Smooth muscle cell (in vitro differentiated cells): ENCODE results near the gene DOCK9. TPM values are rescaled to one million over a fixed set of nuclear protein-coding genes. Genes with fewer than 3 reads are reported as not detected.

Experiments used
- DNase-seq: peaks from one replicate; lab custom pipeline; 2025; ENCODE audit not compliant: unreplicated experiment; lab: John Stamatoyannopoulos, UW
- H2AFZ ChIP-seq: fragments of 200-600 bp; sonication (generic); 2 replicates; pipeline ENCODE4 v1.6.0; 2016; ENCODE audit warnings: antibody characterized with exemption, low read depth, mild to moderate bottlenecking
- H3F3A ChIP-seq: fragments of 200-600 bp; sonication (generic); 2 replicates; pipeline ENCODE4 v1.6.0; 2017; ENCODE audit warnings: antibody characterized with exemption, low read depth
- H3K27ac ChIP-seq: fragments of 200-600 bp; sonication (generic); 2 replicates; pipeline ENCODE4 v1.5.1; 2016; ENCODE audit warnings: low read depth, mild to moderate bottlenecking
- H3K27me3 ChIP-seq: fragments of 200-600 bp; sonication (generic); 2 replicates; pipeline ENCODE4 v1.6.1; 2016; ENCODE audit warnings: low read depth, mild to moderate bottlenecking
- H3K36me3 ChIP-seq: fragments of 200-600 bp; sonication (generic); 2 replicates; pipeline ENCODE4 v1.5.1; 2016; ENCODE audit warnings: low read depth
- H3K4me1 ChIP-seq: fragments of 200-600 bp; sonication (generic); 2 replicates; pipeline ENCODE4 v1.5.1; 2016; ENCODE audit warnings: low read depth
- H3K4me2 ChIP-seq: fragments of 200-600 bp; sonication (generic); 2 replicates; pipeline ENCODE4 v1.6.0; 2016; ENCODE audit warnings: mild to moderate bottlenecking
- H3K4me3 ChIP-seq: fragments of 200-600 bp; sonication (generic); 2 replicates; pipeline ENCODE4 v1.5.1; 2016; ENCODE audit warnings: mild to moderate bottlenecking
- H3K79me2 ChIP-seq: fragments of 200-600 bp; sonication (generic); 2 replicates; pipeline ENCODE4 v1.6.0; 2016; ENCODE audit warnings: low read depth, mild to moderate bottlenecking
- H3K9ac ChIP-seq: fragments of 200-600 bp; sonication (generic); 2 replicates; pipeline ENCODE4 v1.6.0; 2016; ENCODE audit warnings: low read depth
- H3K9me3 ChIP-seq: fragments of 200-600 bp; sonication (generic); replicated peaks from 2 replicates; pipeline ENCODE4 v1.5.1; 2016; ENCODE audit warnings: low read depth
- H4K20me1 ChIP-seq: fragments of 200-600 bp; sonication (generic); 2 replicates; pipeline ENCODE4 v1.6.0; 2016; ENCODE audit warnings: low read depth
- WGBS: methylation state at CpG from one replicate; pipeline ENCODE4 v1.1.7; 2016; ENCODE audit warnings: low lambda C conversion rate; 5-methylcytosine and 5-hydroxymethylcytosine counted together
- polyA plus RNA-seq: library from polyadenylated mRNA; unstranded; fragments of >200 nt; fragmentation: Nextera tagmentation; extraction: Ambion mirVana; gene quantifications from 2 replicates; pipeline ENCODE4 v1.2.1, GENCODE V29; 2016
- total RNA-seq: library from RNA; depleted of rRNA; stranded (reverse); fragments of >200 nt; gene quantifications from 2 replicates; pipeline ENCODE4 v1.2.3, GENCODE V29; 2014
- TF ChIP-seq, protein P1 (sequence below): fragments of 200-600 bp; sonication (generic); IDR thresholded peaks from 2 replicates; pipeline ENCODE4 v1.5.1; 2017; ENCODE audit warnings: borderline replicate concordance, mild to moderate bottlenecking, antibody characterized with exemption; ENCODE audit not compliant: insufficient read depth, poor library complexity, severe bottlenecking

The DOCK9 gene
- total and polyA plus RNA-seq, 2 experiments from 2014 or later: 5.7 to 25.1 TPM

- H3K36me3 ChIP-seq: no peaks in the 10 kb centered on the region
- no peak overlapping the region for H3K4me2 ChIP-seq
- H3K9ac ChIP-seq: no peak overlapping the region
- no peaks in the 10 kb centered on the region for H4K20me1 ChIP-seq
- no peaks in the 10 kb centered on the region for H3K27me3 ChIP-seq
- no peaks in the 10 kb centered on the region for H3F3A ChIP-seq
- TF ChIP-seq, protein P1, sequence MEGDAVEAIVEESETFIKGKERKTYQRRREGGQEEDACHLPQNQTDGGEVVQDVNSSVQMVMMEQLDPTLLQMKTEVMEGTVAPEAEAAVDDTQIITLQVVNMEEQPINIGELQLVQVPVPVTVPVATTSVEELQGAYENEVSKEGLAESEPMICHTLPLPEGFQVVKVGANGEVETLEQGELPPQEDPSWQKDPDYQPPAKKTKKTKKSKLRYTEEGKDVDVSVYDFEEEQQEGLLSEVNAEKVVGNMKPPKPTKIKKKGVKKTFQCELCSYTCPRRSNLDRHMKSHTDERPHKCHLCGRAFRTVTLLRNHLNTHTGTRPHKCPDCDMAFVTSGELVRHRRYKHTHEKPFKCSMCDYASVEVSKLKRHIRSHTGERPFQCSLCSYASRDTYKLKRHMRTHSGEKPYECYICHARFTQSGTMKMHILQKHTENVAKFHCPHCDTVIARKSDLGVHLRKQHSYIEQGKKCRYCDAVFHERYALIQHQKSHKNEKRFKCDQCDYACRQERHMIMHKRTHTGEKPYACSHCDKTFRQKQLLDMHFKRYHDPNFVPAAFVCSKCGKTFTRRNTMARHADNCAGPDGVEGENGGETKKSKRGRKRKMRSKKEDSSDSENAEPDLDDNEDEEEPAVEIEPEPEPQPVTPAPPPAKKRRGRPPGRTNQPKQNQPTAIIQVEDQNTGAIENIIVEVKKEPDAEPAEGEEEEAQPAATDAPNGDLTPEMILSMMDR: no peak
- 96% methylated on average over 4 of the region's 4 CpGs for WGBS
- peaks cover 8% of the 10 kb centered on the region for H3K4me1 ChIP-seq
- no peak overlapping the region for H3K4me3 ChIP-seq
- H3K9me3 ChIP-seq: no peaks in the 10 kb centered on the region
- no peak overlapping the region for H3K27ac ChIP-seq
- no peak for DNase-seq
- no peak overlapping the region for H2AFZ ChIP-seq
- no peaks in the 10 kb centered on the region for H3K79me2 ChIP-seq
These were observed 59.1 kb downstream of the DOCK9 start for GRCh38 chr13:98918771-98919170.

- Histone ChIP-seq H4K20me1 (no peaks in the 10 kb centered on the region), H3K4me1 (no peaks in the 10 kb centered on the region), H3K9me3 (no peaks in the 10 kb centered on the region), H3F3A (no peaks in the 10 kb centered on the region), H3K27me3 (no peaks in the 10 kb centered on the region), H3K27ac (no peak overlapping the region), H3K4me2 (no peak overlapping the region), H3K79me2 (no peaks in the 10 kb centered on the region), H3K4me3 (no peak overlapping the region), H2AFZ (no peak overlapping the region), H3K9ac (no peak overlapping the region), H3K36me3 (no peaks in the 10 kb centered on the region)
- TF ChIP-seq, protein P1: no peak
- no peak for DNase-seq
- 88% methylated on average over 1 of the region's 1 CpG for WGBS
These were observed 60.7 kb downstream of the DOCK9 start for GRCh38 chr13:98917116-98917515.

- no peak overlapping the region for H3K4me3 ChIP-seq
- no peaks in the 10 kb centered on the region for H3F3A ChIP-seq
- no peaks in the 10 kb centered on the region for H3K27me3 ChIP-seq
- H3K4me2 ChIP-seq: no peak overlapping the region
- no peak overlapping the region for H2AFZ ChIP-seq
- WGBS: 100% methylated on average over 1 of the region's 1 CpG
- H3K27ac ChIP-seq: no peak overlapping the region
- DNase-seq: no peak
- H3K9ac ChIP-seq: no peak overlapping the region
- H4K20me1 ChIP-seq: no peaks in the 10 kb centered on the region
- H3K9me3 ChIP-seq: no peaks in the 10 kb centered on the region
- H3K4me1 ChIP-seq: no peaks in the 10 kb centered on the region
- TF ChIP-seq, protein P1: no peak
- no peaks in the 10 kb centered on the region for H3K36me3 ChIP-seq
- no peaks in the 10 kb centered on the region for H3K79me2 ChIP-seq
These were observed 61.5 kb downstream of the DOCK9 start for GRCh38 chr13:98916403-98916802.

- Histone ChIP-seq H3K4me1 (no peaks in the 10 kb centered on the region), H4K20me1 (no peaks in the 10 kb centered on the region), H3K27ac (no peak overlapping the region), H3K36me3 (no peaks in the 10 kb centered on the region), H3K9ac (no peak overlapping the region), H3K4me2 (no peak overlapping the region), H2AFZ (no peak overlapping the region), H3K9me3 (no peaks in the 10 kb centered on the region), H3K4me3 (no peak overlapping the region), H3K79me2 (no peaks in the 10 kb centered on the region), H3K27me3 (no peaks in the 10 kb centered on the region), H3F3A (no peaks in the 10 kb centered on the region)
- WGBS: 92% methylated on average over 5 of the region's 5 CpGs
- DNase-seq: no peak
- TF ChIP-seq, protein P1: no peak
These were observed 61.9 kb downstream of the DOCK9 start for GRCh38 chr13:98915981-98916380.
